Naive thymus-derived CD8-positive, alpha-beta T cell (primary cell): ENCODE data around the gene RHOT2. TPM values are rescaled to one million over a fixed set of nuclear protein-coding genes. Genes with fewer than 3 reads are reported as not detected.

Source experiments
- ATAC-seq, 2 donors: fragments of 150-1000 bp; cut with Tn5 transposase in 1 of 2; sonication (Bioruptor Pico), chemical (Tn5 transposase) in 1 of 2; 1 replicate in 1 of 2; 2 replicates in 1 of 2; pipeline ENCODE4 v1.10.0; 2021; ENCODE audit warnings: mild to moderate bottlenecking in 2 of 2, moderate library complexity in 2 of 2
- POLR2A ChIA-PET: fragments of 350-600 bp; sonication (Branson Sonifier 250); formaldehyde crosslinking; loops from one replicate; lab custom pipeline; 2021; ENCODE audit warnings: antibody characterized with exemption; lab: Charles Lee
- DNase-seq, 10 donors: peaks; one replicate each; pipeline versions ENCODE4 v3.0.0 to v3.0.0-alpha.2; 2020 to 2022
- H3K27ac Mint-ChIP-seq, 10 donors: one replicate each; pipeline ENCODE4 v1.8.0; 2020 to 2022; ENCODE audit warnings: mild to moderate bottlenecking in 10 of 10, mixed read lengths in 10 of 10, moderate library complexity in 4 of 10, inconsistent platforms in 1 of 10
- H3K27me3 Mint-ChIP-seq, 5 donors: one replicate each; pipeline ENCODE4 v1.8.0; 2021 to 2022; ENCODE audit warnings: mixed read lengths in 5 of 5
- H3K36me3 Mint-ChIP-seq, 3 donors: one replicate each; pipeline ENCODE4 v1.8.0; 2020 to 2022; ENCODE audit warnings: mixed read lengths in 3 of 3, mild to moderate bottlenecking in 2 of 3, inconsistent platforms in 1 of 3
- H3K4me1 Mint-ChIP-seq, 4 donors: one replicate each; pipeline ENCODE4 v1.8.0; 2021 to 2022; ENCODE audit warnings: mixed read lengths in 4 of 4
- H3K4me3 Mint-ChIP-seq, 10 donors: one replicate each; pipeline ENCODE4 v1.8.0; 2020 to 2022; ENCODE audit warnings: mild to moderate bottlenecking in 10 of 10, mixed read lengths in 10 of 10, moderate library complexity in 6 of 10, inconsistent platforms in 1 of 10
- H3K9me3 Mint-ChIP-seq, 9 donors: one replicate each; pipeline ENCODE4 v1.8.0; 2020 to 2022; ENCODE audit warnings: mixed read lengths in 9 of 9, mild to moderate bottlenecking in 3 of 9, inconsistent platforms in 1 of 9, moderate library complexity in 1 of 9
- polyA plus RNA-seq, 3 donors: library from polyadenylated mRNA; unstranded; fragments of 300-500 nt; fragmentation: Illumina TruSeq; gene quantifications; one replicate each; pipeline ENCODE4 v1.2.3, GENCODE V29; 2021
- total RNA-seq, 8 experiments: library from RNA in 2 of 8; stranded (reverse) in 2 of 8; gene quantifications; one replicate each; pipeline ENCODE4 v1.2.3 and lab custom pipeline; 2021 to 2026

Gene RHOT2
- total and polyA plus RNA-seq, 5 experiments from 2014 or later, result 25.1 to 220 (median 44.8) TPM

GRCh38 chr16:644556-644955 is 23.4 kb upstream of the RHOT2 start:
- Mint-ChIP-seq H3K4me1 (peaks cover 10 to 33% (median 21%) of the 10 kb centered on the region in 4 donors), H3K27ac (peak overlapping the region in 4 of 10 donors; percentile 31 to 75 (median 59)), H3K27me3 (no peaks in the 10 kb centered on the region), H3K4me3 (peak overlapping the region in 8 of 10 donors; percentile 19 to 76 (median 68)), H3K9me3 (no peaks in the 10 kb centered on the region), H3K36me3 (no peaks in the 10 kb centered on the region)
- POLR2A ChIA-PET, result interaction anchor here (0.9 to 1.3 kb wide), 2 partner anchors 23 to 54 kb away, joined by 3 read pairs; partner anchors contain the start of genes RAB40C and RHOT2
- DNase-seq (no peak), ATAC-seq (no peak)

- DNase-seq (no peak), ATAC-seq (no peak)
- no peaks in the 10 kb centered on the region for H3K27me3 Mint-ChIP-seq
- peak overlapping the region in 3 of 10 donors; percentile 14 to 29 (median 26) for H3K4me3 Mint-ChIP-seq
- H3K9me3 Mint-ChIP-seq, result no peaks in the 10 kb centered on the region
- POLR2A ChIA-PET, result interaction anchor here (1.1 kb wide), 1 partner anchor 9 kb away, joined by 3 read pairs; no protein-coding TSS in a partner anchor
- H3K36me3 Mint-ChIP-seq, result no peaks in the 10 kb centered on the region
- peak overlapping the region in 1 of 10 donors; percentile 14 for H3K27ac Mint-ChIP-seq
- peaks cover 10 to 38% (median 22%) of the 10 kb centered on the region in 4 donors for H3K4me1 Mint-ChIP-seq
These were observed 21.9 kb upstream of the RHOT2 start for GRCh38 chr16:645852-646678.

- no peak for ATAC-seq
- Mint-ChIP-seq H3K36me3 (no peaks in the 10 kb centered on the region), H3K4me1 (peaks cover 10 to 38% (median 22%) of the 10 kb centered on the region in 4 donors), H3K27ac (peak overlapping the region in 1 of 10 donors; percentile 21), H3K9me3 (no peaks in the 10 kb centered on the region), H3K4me3 (peak overlapping the region in 3 of 10 donors; percentile 19 to 22 (median 20)), H3K27me3 (no peaks in the 10 kb centered on the region)
- POLR2A ChIA-PET, result interaction anchor here (0.6 to 1.1 kb wide), 2 partner anchors 10 to 31 kb away, joined by 3 read pairs; no protein-coding TSS in a partner anchor
- no peak for DNase-seq
These were observed 21.2 kb upstream of the RHOT2 start for GRCh38 chr16:646679-647172.

- Mint-ChIP-seq H3K9me3 (no peaks in the 10 kb centered on the region), H3K36me3 (no peaks in the 10 kb centered on the region), H3K4me1 (peaks cover 10 to 38% (median 22%) of the 10 kb centered on the region in 4 donors), H3K4me3 (peak overlapping the region in 2 of 10 donors; percentile 19 to 22), H3K27ac (no peak overlapping the region), H3K27me3 (no peaks in the 10 kb centered on the region)
- no peak for ATAC-seq
- no peak for DNase-seq
- POLR2A ChIA-PET, result interaction anchor here (0.6 to 3.2 kb wide), 7 partner anchors 9 to 897 kb away, joined by 3 to 25 read pairs (median 4); partner anchors contain the start of genes METTL26 and RHBDL1
These were observed 20.6 kb upstream of the RHOT2 start for GRCh38 chr16:647173-647902.

- ATAC-seq (no peak), DNase-seq (peak in 1 of 10 donors; percentile 24)
- peaks cover 10 to 32% (median 20%) of the 10 kb centered on the region in 4 donors for H3K4me1 Mint-ChIP-seq
- H3K36me3 Mint-ChIP-seq, result no peaks in the 10 kb centered on the region
- H3K27me3 Mint-ChIP-seq, result no peaks in the 10 kb centered on the region
- peak overlapping the region in 8 of 10 donors; percentile 10 to 93 (median 83) for H3K27ac Mint-ChIP-seq
- H3K9me3 Mint-ChIP-seq, result no peaks in the 10 kb centered on the region
- peak overlapping the region; percentile 68 to 85 (median 75) for H3K4me3 Mint-ChIP-seq
- POLR2A ChIA-PET, result interaction anchor here (1.2 to 3.2 kb wide), 6 partner anchors 10 to 60 kb away, joined by 3 to 25 read pairs (median 6); partner anchors contain the start of genes METTL26, RHBDL1 and RHOT2
These were observed 19.7 kb upstream of the RHOT2 start for GRCh38 chr16:648071-648780.

GRCh38 chr16:648781-649589 is 18.9 kb upstream of the RHOT2 start, which contains the start of gene WDR90:
WDR90 (plus strand) TSS chr16:649365; CDS start chr16:649417, 52 bp downstream.
- peak; percentile 88 to 95 (median 90) for DNase-seq
- H3K4me3 Mint-ChIP-seq, result peak within 1 kb of the TSS; percentile 68 to 85 (median 75)
- H3K27ac Mint-ChIP-seq, result peak within 1 kb of the TSS in 8 of 10 donors; percentile 10 to 93 (median 84)
- POLR2A ChIA-PET, result interaction anchor here (0.6 to 3.2 kb wide), 15 partner anchors 9 to 332 kb away, joined by 3 to 25 read pairs (median 4); partner anchors contain the start of genes JMJD8, METRN, METTL26 and RHBDL1
- H3K27me3 Mint-ChIP-seq, result no peaks in the 10 kb centered on the region
- H3K4me1 Mint-ChIP-seq, result peaks cover 8 to 29% (median 15%) of the 10 kb centered on the region in 4 donors
- peak; percentile 91 to 98 for ATAC-seq
- H3K36me3 Mint-ChIP-seq, result no peaks in the 10 kb centered on the region
- no peaks in the 10 kb centered on the region for H3K9me3 Mint-ChIP-seq

GRCh38 chr16:649631-650030 is 18.3 kb upstream of the RHOT2 start:
- ATAC-seq (peak; percentile 4 to 25), DNase-seq (no peak)
- Mint-ChIP-seq H3K36me3 (no peaks in the 10 kb centered on the region), H3K4me1 (peaks cover 1 to 23% (median 9%) of the 10 kb centered on the region in 4 donors), H3K27me3 (no peaks in the 10 kb centered on the region), H3K9me3 (no peaks in the 10 kb centered on the region), H3K4me3 (peak overlapping the region; percentile 59 to 83 (median 69)), H3K27ac (peak overlapping the region in 2 of 10 donors; percentile 40 to 59)
- POLR2A ChIA-PET, result interaction anchor here (0.6 to 3.2 kb wide), 12 partner anchors 10 to 66 kb away, joined by 3 to 25 read pairs (median 4); partner anchors contain the start of genes JMJD8, METRN, METTL26 and RHOT2

- Mint-ChIP-seq H3K9me3 (no peaks in the 10 kb centered on the region), H3K4me3 (no peak overlapping the region)
- POLR2A ChIA-PET, result interaction anchor here (1.6 kb wide), 1 partner anchor 16 kb away, joined by 5 read pairs; the partner anchor contains the start of gene METTL26
These were observed 16.1 kb upstream of the RHOT2 start for GRCh38 chr16:651844-652243.

GRCh38 chr16:652454-653305 is 15.3 kb upstream of the RHOT2 start:
- H3K36me3 Mint-ChIP-seq, result no peaks in the 10 kb centered on the region
- H3K27me3 Mint-ChIP-seq, result no peaks in the 10 kb centered on the region
- no peak for ATAC-seq
- peak overlapping the region in 2 of 10 donors; percentile 20 to 67 for H3K4me3 Mint-ChIP-seq
- no peak overlapping the region for H3K27ac Mint-ChIP-seq
- POLR2A ChIA-PET, result interaction anchor here (1.0 kb wide), 1 partner anchor 9 kb away, joined by 3 read pairs; no protein-coding TSS in a partner anchor
- H3K4me1 Mint-ChIP-seq, result peaks cover 0 to 14% (median 6%) of the 10 kb centered on the region in 4 donors
- no peak for DNase-seq
- H3K9me3 Mint-ChIP-seq, result no peaks in the 10 kb centered on the region

More at GRCh38 chr16:651844-652243, 16.1 kb upstream of the RHOT2 start:
- Mint-ChIP-seq H3K4me1 (peaks cover 0 to 17% (median 6%) of the 10 kb centered on the region in 4 donors), H3K27ac (no peak overlapping the region), H3K27me3 (no peaks in the 10 kb centered on the region), H3K36me3 (no peaks in the 10 kb centered on the region)
- no peak for DNase-seq
- no peak for ATAC-seq

- no peak for DNase-seq
- no peak for ATAC-seq
- Mint-ChIP-seq H3K36me3 (no peaks in the 10 kb centered on the region), H3K27ac (no peak overlapping the region), H3K9me3 (no peaks in the 10 kb centered on the region), H3K4me3 (no peak overlapping the region), H3K4me1 (peaks cover 0 to 6% (median 1%) of the 10 kb centered on the region in 4 donors), H3K27me3 (no peaks in the 10 kb centered on the region)
- POLR2A ChIA-PET, result interaction anchor here (0.8 to 1.0 kb wide), 3 partner anchors 10 to 23 kb away, joined by 3 read pairs; partner anchors contain the start of gene RHOT2
These were observed 13.9 kb upstream of the RHOT2 start for GRCh38 chr16:654034-654433.
